ENCODE results near the gene PADI1. TPM values are rescaled to one million over a fixed set of nuclear protein-coding genes. Genes with fewer than 3 reads are reported as not detected.
A peak's percentile ranks its signal among the peaks of the same experiment; 100 is the strongest.

The PADI1 gene
- total and polyA plus RNA-seq, 2 of the 8 experiments (the other 6 are each of a cell fraction or from before 2014, with no cell fraction given) = 0.20 to 0.30 TPM

DNA sequence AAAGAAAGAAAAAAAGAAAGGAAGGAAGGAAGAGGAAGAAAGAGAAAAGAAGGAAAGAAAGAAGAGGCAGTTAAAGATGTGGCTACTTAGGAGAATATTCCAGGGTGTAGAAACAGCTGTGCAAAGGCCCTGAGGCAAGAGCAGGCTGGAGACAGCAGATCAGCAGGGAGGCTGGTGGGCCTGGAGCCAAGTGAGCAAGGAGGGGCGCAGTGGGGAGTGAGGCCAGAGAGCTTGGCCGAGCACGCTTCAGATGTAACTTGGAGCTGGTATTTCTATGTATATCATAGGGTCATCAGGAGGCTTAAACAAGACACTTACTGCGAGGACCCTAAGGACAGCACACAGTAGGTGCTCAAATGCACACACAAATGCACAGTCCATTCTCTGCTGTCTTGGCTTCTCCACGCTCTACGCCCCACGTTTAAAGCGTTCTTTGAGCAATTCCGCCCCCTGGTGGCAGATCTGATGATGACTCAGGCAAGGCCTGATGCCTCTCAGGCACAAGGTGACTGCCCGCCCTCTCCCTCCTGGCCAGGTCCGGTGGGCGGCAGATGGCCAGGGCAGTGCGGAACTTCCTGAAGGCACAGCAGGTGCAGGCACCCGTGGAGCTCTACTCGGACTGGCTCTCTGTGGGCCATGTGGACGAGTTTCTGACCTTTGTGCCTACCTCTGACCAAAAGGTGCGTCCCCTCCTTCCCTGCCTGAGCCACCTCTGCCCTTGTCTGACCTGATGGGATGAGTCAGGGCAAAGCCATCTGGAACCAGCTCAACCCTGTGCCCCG, 32.0 kb downstream of the PADI1 start:
- peak overlapping the region; percentile 25; the same call in 1 of the 2 replicates for H2BK15ac ChIP-seq (ENCODE audit: low read length)
- no peaks in the 10 kb centered on the region for H3K9me3 ChIP-seq (ENCODE audit: insufficient read depth in 2 of 2, low read depth in 1 of 2, low read length in 1 of 2)
- no peaks in the 10 kb centered on the region for H3K79me2 ChIP-seq (ENCODE audit: control insufficient read depth in 1 of 2, insufficient read depth in 2 of 2, low read length in 2 of 2)
- peak overlapping the region; percentile 16 for H2BK120ac ChIP-seq (replicated peaks; ENCODE audit: low read depth, low read length)
- FAIRE-seq (peak; percentile 91), DNase-seq (ENCODE audit: low read depth in 1 of 2, low spot score in 2 of 2) (peak; percentile 79 to 98)
- H3K4ac ChIP-seq (replicated peaks; ENCODE audit: insufficient read length, low read depth, low read length) = no peak overlapping the region
- peak overlapping the region; percentile 91; the same call in 1 of the 2 replicates for H2BK12ac ChIP-seq (ENCODE audit: low read depth, low read length)
- H3K23me2 ChIP-seq (ENCODE audit: low read depth, low read length) = no peaks in the 10 kb centered on the region
- H3K56ac ChIP-seq (replicated peaks; ENCODE audit: insufficient read length, low read depth, low read length) = no peak overlapping the region
- H3K18ac ChIP-seq (ENCODE audit: extremely low read depth, low read length) = peak overlapping the region; percentile 75
- ChIA-PET CTCF (ENCODE audit: partially characterized antibody) (interaction anchor here (0.6 to 11.9 kb wide), 48 partner anchors 9 to 617 kb away, joined by 3 to 339 read pairs (median 6); partner anchors contain the start of genes PADI1, PADI2, PADI3 and PADI6), POLR2A (ENCODE audit: partially characterized antibody) (interaction anchor here (1.2 kb wide), 2 partner anchors 14 to 117 kb away, joined by 3 read pairs; no protein-coding TSS in a partner anchor)
- H3K23ac ChIP-seq (ENCODE audit: insufficient read length) = no peak overlapping the region
- peak overlapping the region; percentile 62; the same call in 1 of the 2 replicates for H2BK20ac ChIP-seq (ENCODE audit: low read length)
- peak overlapping the region in 1 of 2 experiments; percentile 31; a peak in 1 of 4 replicates for H3K4me2 ChIP-seq (ENCODE audit: insufficient read depth in 1 of 2, low read depth in 2 of 2, low read length in 2 of 2)
- H3K27ac ChIP-seq (ENCODE audit: low read depth, low read length) = no peak overlapping the region
- H2BK5ac ChIP-seq (ENCODE audit: low read depth, low read length) = peak overlapping the region; percentile 62; the same call in 1 of the 2 replicates
- peak overlapping the region; percentile 65; the same call in 1 of the 2 replicates for H2AFZ ChIP-seq (ENCODE audit: low read length)
- H3K79me1 ChIP-seq (ENCODE audit: low read depth, low read length) = no peaks in the 10 kb centered on the region
- 0 out of 7 replicates have a peak overlapping the region, but pooled peaks of 1 of the 4 experiments have one; percentile 0 for H3K9ac ChIP-seq (replicated peaks in 1 of 4; ENCODE audit: extremely low read depth in 1 of 4, low read depth in 3 of 4, low read length in 3 of 4)
- no peak overlapping the region for H3K4me3 ChIP-seq (ENCODE audit: extremely low read depth in 1 of 4, insufficient read depth in 2 of 4, low read depth in 3 of 4, low read length in 4 of 4)
- no peaks in the 10 kb centered on the region for H3K36me3 ChIP-seq (ENCODE audit: control insufficient read depth in 2 of 4, insufficient read depth in 4 of 4, low read length in 3 of 4)
- no peaks in the 10 kb centered on the region for H4K20me1 ChIP-seq (replicated peaks in 1 of 2; ENCODE audit: control insufficient read depth in 1 of 2, insufficient read depth in 2 of 2, low read length in 2 of 2)
- no peak overlapping the region for H4K5ac ChIP-seq (ENCODE audit: insufficient read length, low read depth, low read length)
- H3K27me3 ChIP-seq (replicated peaks in 1 of 4; ENCODE audit: control insufficient read depth in 3 of 4, extremely low read depth in 1 of 4, insufficient read depth in 3 of 4, low read length in 3 of 4) = no peaks in the 10 kb centered on the region; a peak in 1 of 7 replicates
- H3K14ac ChIP-seq (ENCODE audit: insufficient read length) = no peak overlapping the region
- 27% methylated on average over 17 of the region's 18 CpGs; no CpG with 5 or more reads in 1 of the 2 experiments for WGBS, 2 experiments (ENCODE audit: extremely low coverage in 1 of 2, insufficient coverage in 1 of 2, insufficient read length in 1 of 2, insufficient replicate concordance in 2 of 2, low coverage in 1 of 2, low lambda C conversion rate in 2 of 2, missing lambda C conversion rate in 1 of 2)
- H3K4me1 ChIP-seq (replicated peaks in 1 of 4; ENCODE audit: control insufficient read depth in 3 of 4, insufficient read depth in 4 of 4, low read length in 3 of 4) = peaks cover 0 to 5% (median 0%) of the 10 kb centered on the region in 4 experiments; a peak in 4 of 7 replicates
- no peak overlapping the region for H2AK5ac ChIP-seq (ENCODE audit: low read depth, low read length)
- H4K8ac ChIP-seq (ENCODE audit: extremely low read depth, insufficient read depth, low read length) = no peak overlapping the region
- H4K91ac ChIP-seq (replicated peaks; ENCODE audit: insufficient read length, low read length) = peak overlapping the region; percentile 32
- TF ChIP-seq SP1 (IDR thresholded peaks at IDR 0.05; ENCODE audit: low read depth, low read length) = no peak
- no peak for TF ChIP-seq RBBP5 (IDR thresholded peaks at IDR 0.05; ENCODE audit: borderline replicate concordance, low read depth, low read length)
- TF ChIP-seq NRF1 (IDR thresholded peaks at IDR 0.05; ENCODE audit: low read depth, low read length) = no peak
- TF ChIP-seq, protein P1, sequence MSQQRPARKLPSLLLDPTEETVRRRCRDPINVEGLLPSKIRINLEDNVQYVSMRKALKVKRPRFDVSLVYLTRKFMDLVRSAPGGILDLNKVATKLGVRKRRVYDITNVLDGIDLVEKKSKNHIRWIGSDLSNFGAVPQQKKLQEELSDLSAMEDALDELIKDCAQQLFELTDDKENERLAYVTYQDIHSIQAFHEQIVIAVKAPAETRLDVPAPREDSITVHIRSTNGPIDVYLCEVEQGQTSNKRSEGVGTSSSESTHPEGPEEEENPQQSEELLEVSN (IDR thresholded peaks at IDR 0.05) = 0 out of 2 replicates have a peak, but pooled peaks have one; percentile 16
- TF ChIP-seq, protein P2, sequence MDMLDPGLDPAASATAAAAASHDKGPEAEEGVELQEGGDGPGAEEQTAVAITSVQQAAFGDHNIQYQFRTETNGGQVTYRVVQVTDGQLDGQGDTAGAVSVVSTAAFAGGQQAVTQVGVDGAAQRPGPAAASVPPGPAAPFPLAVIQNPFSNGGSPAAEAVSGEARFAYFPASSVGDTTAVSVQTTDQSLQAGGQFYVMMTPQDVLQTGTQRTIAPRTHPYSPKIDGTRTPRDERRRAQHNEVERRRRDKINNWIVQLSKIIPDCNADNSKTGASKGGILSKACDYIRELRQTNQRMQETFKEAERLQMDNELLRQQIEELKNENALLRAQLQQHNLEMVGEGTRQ (IDR thresholded peaks at IDR 0.05; ENCODE audit: low read length) = no peak
- TF ChIP-seq SIRT6 (IDR thresholded peaks at IDR 0.05; ENCODE audit: low read length) = no peak
- no peak for TF ChIP-seq GTF2F1 (IDR thresholded peaks at IDR 0.05; ENCODE audit: borderline replicate concordance, low read depth, low read length)
- no peak for TF ChIP-seq SAP30 (IDR thresholded peaks at IDR 0.05; ENCODE audit: insufficient read depth, insufficient replicate concordance, low read length)
- no peak for TF ChIP-seq FOSL1 (IDR thresholded peaks at IDR 0.05; ENCODE audit: insufficient read depth, low read depth, low read length)
